Spleen (tissue), 7 donors: ENCODE results near the gene MAN2B1.

Experiments
- CTCF ChIP-seq, 11 experiments: fragments of 200-600 bp in 7 of 11; fragments of 450-650 bp in 4 of 11; sonication (generic) in 4 of 11; IDR thresholded peaks in 8 of 11; conservative IDR thresholded peaks in 3 of 11; 1 replicate in 7 of 11; 2 replicates in 4 of 11; pipeline versions ENCODE4 v1.4.0 to v1.8.0; 2016 to 2021; ENCODE audit warnings: antibody characterized with exemption in 11 of 11, inconsistent platforms in 4 of 11, mild to moderate bottlenecking in 1 of 11
- POLR2A ChIP-seq, 3 donors: fragments of 450-650 bp; IDR thresholded peaks; one replicate each; pipeline ENCODE4 v1.5.1; 2017; ENCODE audit warnings: antibody characterized with exemption in 3 of 3, mild to moderate bottlenecking in 1 of 3
- donor health status: DM: no; HTN: no; CAD: no; lungs with moderate emphysema.
- donor health status: DM: no; HTN: no; CAD: no.
- donor health status: DM: no; HTN: no; CAD: no.

GRCh38 chr19:12687496-12688196, 21.1 kb upstream of the MAN2B1 start, which contains the start of gene GNG14:
- TF ChIP-seq POLR2A (IDR thresholded peaks at IDR 0.05) (no peak), CTCF (IDR thresholded peaks at IDR 0.05 in 8 of 11, conservative IDR thresholded peaks at IDR 0.05 in 3 of 11) (no peak)
